Measurements from ENCODE around the gene ALOX5.

ALOX5 gene

GRCh38 chr10:45424668-45425404 is 50.8 kb downstream of the ALOX5 start:
- DNase-seq (ENCODE audit: low read depth): peak; percentile 52

GRCh38 chr10:45425621-45426563 is 51.9 kb downstream of the ALOX5 start:
- DNase-seq (ENCODE audit: low read depth): no peak

GRCh38 chr10:45427262-45427969 is 53.4 kb downstream of the ALOX5 start:
- DNase-seq (ENCODE audit: low read depth): no peak

DNA sequence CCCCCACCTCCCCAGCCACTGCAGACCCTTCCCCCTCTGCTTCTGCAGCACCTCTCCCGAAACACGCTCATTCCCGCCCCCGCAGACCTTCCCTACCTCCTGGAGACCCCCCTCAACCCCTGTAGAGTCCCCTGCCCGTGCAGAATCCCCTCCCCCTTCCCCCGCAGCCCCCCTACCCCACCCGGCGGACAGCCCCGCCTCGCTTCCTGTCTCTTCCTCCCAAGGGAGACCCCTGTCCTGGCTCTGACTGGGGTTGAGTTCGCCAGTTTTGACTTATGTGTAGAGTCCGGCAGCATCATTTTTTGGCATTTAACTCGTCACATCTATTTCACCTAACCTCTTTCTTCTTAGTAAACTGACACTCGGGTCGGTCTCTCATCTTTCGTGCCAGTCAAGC is 54.0 kb downstream of the ALOX5 start:
- DNase-seq (ENCODE audit: low read depth): no peak

DNA sequence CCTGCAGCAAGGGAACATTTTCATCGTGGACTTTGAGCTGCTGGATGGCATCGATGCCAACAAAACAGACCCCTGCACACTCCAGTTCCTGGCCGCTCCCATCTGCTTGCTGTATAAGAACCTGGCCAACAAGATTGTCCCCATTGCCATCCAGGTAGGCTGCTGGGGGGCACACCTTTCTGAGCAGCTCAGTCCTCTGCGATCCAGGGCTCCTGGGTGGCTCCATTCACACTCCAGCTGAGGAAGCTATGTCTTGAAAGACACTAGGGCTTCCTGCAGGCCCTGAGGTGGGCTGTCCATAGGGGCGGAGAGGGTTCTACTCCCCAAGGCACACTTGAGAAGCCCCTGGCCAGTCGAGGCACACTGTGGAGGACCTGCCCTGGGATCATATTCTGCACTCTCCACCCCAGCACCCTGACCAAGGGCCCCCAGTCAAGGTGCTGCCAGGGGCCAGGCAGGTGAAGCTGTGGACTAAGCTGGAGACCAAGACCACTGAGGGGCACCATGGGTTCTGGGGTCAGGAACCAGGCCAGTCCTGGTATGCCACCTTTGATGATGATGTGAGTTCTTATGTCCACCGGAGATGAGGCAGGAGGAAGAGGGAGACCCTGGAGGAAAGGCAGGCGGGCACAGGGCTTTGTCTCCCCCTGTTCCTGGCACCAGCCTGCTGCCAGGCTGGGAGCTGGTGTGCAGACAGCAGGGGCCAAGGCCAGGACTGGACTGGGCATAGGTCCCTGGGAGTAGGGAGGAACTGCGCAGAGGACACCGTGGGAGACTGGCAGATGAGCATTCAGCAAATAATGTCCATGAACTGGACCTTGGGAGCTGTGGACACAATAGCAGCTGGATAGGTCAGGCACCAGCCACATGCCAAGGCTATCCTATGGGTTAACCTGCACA is 54.8 kb downstream of the ALOX5 start:
- DNase-seq (ENCODE audit: low read depth): no peak

GRCh38 chr10:45429790-45430189 is 55.8 kb downstream of the ALOX5 start:
- no peak for DNase-seq (ENCODE audit: low read depth)

DNA sequence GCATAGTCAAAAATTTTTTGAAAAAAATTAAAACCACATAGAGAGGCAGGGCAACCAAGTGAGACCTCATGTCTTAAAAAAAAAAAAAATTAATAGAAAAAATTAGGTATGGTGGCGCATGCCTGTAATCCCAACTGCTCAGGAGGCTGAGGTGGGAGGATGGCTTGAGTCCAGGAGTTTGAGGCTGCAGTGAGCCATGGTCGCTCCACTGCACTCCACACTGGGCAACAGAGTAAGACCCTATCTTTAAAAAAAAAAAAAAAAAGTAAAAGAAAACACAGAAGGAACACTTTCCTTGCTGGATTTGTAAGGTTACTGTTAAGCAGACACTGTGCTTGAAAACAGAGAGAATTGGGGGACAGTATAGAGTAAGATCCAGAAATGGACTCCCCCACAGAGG is 58.1 kb downstream of the ALOX5 start:
- DNase-seq (ENCODE audit: low read depth): no peak

DNA sequence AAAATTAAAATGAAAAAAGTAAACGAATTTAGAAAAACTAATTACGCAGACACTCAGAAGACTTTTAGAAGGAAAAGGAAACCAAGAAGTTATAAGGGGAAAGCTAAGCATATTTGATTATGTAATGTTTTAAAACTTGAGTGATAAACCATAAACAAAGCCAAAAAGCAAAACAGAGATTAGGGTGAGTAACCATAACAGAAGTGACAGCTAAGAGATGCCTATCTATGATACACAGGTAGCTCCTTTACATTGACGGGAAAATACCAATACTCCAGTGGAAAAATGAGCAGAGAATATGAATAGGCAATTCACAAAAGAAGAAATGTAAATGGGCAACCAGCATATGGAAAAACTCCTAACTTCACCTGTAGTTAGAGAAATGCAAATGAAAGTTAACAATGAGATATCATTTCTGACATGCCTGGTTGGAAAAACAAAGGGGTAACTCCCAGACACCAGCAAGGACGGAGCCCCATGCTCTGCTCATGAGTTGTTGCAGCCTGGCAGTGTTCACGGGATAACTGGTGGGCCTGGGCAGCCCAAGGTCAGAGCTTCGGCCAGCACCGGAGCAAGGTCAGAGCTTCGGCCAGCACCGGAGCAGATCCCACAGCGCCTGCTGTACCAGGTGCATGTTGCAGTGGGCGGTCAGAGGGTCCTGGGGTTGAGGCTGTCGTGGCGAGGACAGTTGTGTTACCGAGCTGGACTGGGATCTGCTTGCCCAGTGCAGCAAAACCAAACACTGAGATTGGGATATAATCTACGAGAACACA is 58.9 kb downstream of the ALOX5 start:
- DNase-seq (ENCODE audit: low read depth): no peak

GRCh38 chr10:45433716-45434469 is 59.9 kb downstream of the ALOX5 start:
- no peak for DNase-seq (ENCODE audit: low read depth)

GRCh38 chr10:45437587-45438465 is 63.8 kb downstream of the ALOX5 start:
- no peak for DNase-seq (ENCODE audit: low read depth)

- DNase-seq (ENCODE audit: low read depth): no peak
Observed at GRCh38 chr10:45438466-45439090, 64.6 kb downstream of the ALOX5 start.

DNA sequence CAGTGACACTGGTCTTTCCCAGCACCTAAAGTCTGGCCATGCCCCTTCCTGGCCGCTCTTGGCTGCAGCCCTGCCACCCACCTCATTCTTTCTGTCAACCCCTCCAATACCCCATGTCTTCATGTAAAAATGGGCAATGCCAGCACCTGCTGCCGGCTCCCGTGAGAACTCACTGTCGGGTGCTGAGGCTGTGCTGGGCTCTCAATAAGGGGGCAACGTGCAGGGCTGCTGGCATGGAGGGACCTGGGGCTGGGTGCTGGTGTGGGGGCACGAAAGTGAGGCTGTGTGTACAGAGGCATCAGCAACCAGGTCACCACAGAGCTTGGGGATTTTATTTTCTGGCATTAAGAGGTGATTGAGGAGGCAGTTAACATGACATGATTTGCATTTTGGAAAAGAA is 65.3 kb downstream of the ALOX5 start:
- DNase-seq (ENCODE audit: low read depth): no peak

GRCh38 chr10:45439873-45440272 is 65.9 kb downstream of the ALOX5 start:
- DNase-seq (ENCODE audit: low read depth): no peak

GRCh38 chr10:45440511-45441062 is 66.6 kb downstream of the ALOX5 start:
- DNase-seq (ENCODE audit: low read depth): no peak

DNA sequence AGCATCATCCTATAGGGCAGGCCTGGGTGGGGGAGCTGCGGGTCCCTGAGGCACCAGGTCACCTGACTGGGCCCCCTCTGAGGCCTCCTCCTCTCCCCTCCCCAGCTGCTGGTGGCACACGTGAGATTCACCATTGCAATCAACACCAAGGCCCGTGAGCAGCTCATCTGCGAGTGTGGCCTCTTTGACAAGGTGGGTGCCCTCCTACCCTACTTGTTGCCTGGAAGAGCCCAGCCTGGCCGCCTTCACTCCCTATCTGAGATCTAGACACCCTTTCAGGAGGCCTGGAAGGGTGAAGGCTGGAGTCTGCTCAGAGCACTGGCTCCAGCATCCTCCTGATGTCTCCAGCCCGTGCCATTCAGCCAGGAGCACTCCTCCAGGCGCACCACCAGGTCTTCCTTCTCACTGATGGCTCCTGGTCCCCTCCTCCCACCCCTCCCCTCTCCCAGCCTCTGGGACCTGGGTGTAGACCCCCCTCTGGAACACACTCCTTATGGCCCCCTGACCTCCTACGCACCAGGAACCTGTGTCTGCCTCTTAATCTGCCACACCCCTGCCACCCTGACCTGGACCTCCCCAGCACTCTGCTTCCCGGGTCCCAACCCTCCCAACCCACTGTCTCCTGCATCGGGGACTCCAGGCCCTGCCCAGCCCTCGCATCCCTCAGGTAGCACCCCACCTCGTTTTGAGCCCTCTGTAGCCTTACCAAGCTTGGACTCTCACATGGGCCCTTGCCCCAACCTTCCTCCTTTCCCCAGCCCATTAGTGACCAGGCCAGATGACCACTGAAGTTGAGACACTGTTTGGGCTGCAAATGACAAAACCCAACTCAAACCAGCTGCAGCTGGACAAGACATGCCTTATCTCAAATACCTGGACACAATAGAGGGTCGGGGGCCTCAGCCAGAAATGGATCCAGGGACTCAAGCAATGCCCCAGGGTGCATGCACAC is 67.5 kb downstream of the ALOX5 start:
- DNase-seq (ENCODE audit: low read depth): no peak

DNA sequence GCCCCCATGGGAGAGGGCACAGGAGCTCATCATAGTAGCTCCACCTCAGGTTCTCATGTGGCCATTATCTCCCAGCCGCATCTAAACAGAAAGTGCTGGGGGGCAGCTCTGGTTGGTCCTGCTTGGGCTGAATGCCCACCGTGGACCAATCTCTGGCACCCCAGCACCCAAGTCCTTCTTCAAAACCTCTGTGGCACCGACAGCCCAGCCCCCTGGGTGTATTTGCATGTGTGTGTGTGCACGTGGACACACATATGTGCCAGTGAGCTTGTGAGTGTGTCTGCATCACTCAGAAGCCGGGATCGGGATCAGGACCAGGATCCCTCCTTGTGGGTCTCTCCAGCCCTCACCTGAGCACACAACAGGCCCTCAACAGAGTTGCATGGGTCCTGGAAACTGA is 68.2 kb downstream of the ALOX5 start:
- DNase-seq (ENCODE audit: low read depth): no peak

GRCh38 chr10:45442662-45443061 is 68.6 kb downstream of the ALOX5 start:
- no peak for DNase-seq (ENCODE audit: low read depth)

All from CMK (cell line).